Fibroblast of lung (primary cell): Measurements from ENCODE around the gene ZNF277. TPM values are rescaled to one million over a fixed set of nuclear protein-coding genes. Genes with fewer than 3 reads are reported as not detected.

Experiments
- DNase-seq, 2 donors: peaks; one replicate each; pipeline versions ENCODE4 v3.0.0 to v3.0.0-alpha.2; 2010; ENCODE audit warnings: low read depth in 2 of 2
- H2AFZ ChIP-seq: 2 replicates; pipeline ENCODE4 v1.5.1; 2012; ENCODE audit warnings: low read length, control low read depth, inconsistent platforms
- H3K27ac ChIP-seq: 2 replicates; pipeline ENCODE4 v1.5.1; 2011; ENCODE audit warnings: low read length, control low read depth; ENCODE audit not compliant: insufficient read depth
- H3K27me3 ChIP-seq: 2 replicates; pipeline ENCODE4 v1.5.1; 2011; ENCODE audit warnings: mild to moderate bottlenecking, low read length; ENCODE audit not compliant: control insufficient read depth, insufficient read depth
- H3K36me3 ChIP-seq: 2 replicates; pipeline ENCODE4 v1.5.1; 2011; ENCODE audit warnings: low read length; ENCODE audit not compliant: control insufficient read depth, insufficient read depth
- H3K4me1 ChIP-seq: 2 replicates; pipeline ENCODE4 v1.5.1; 2011; ENCODE audit warnings: low read length; ENCODE audit not compliant: control insufficient read depth, insufficient read depth; ENCODE audit errors: extremely low read depth
- H3K4me2 ChIP-seq: 2 replicates; pipeline ENCODE4 v1.5.1; 2011; ENCODE audit warnings: low read length, control low read depth; ENCODE audit not compliant: insufficient read depth; ENCODE audit errors: extremely low read depth
- H3K4me3 ChIP-seq, 4 experiments: fragments of 200-600 bp in 1 of 4; sonication (generic) in 1 of 4; replicated peaks in 1 of 4; 2 replicates each; pipeline ENCODE4 v1.5.1; 2011 to 2016; ENCODE audit warnings: low read length in 4 of 4, low read depth in 3 of 4, mild to moderate bottlenecking in 3 of 4, control low read depth in 2 of 4, inconsistent platforms in 1 of 4, mixed read lengths in 1 of 4; ENCODE audit not compliant: insufficient read depth in 1 of 4; ENCODE audit errors: control extremely low read depth in 1 of 4
- H3K79me2 ChIP-seq: 2 replicates; pipeline ENCODE4 v1.5.1; 2012; ENCODE audit warnings: mild to moderate bottlenecking, low read length, inconsistent platforms; ENCODE audit not compliant: control insufficient read depth, insufficient read depth
- H3K9ac ChIP-seq: 2 replicates; pipeline ENCODE4 v1.5.1; 2011; ENCODE audit warnings: mild to moderate bottlenecking, low read length, control low read depth; ENCODE audit not compliant: insufficient read depth
- H3K9me3 ChIP-seq: 2 replicates; pipeline ENCODE4 v1.5.1; 2012; ENCODE audit warnings: low read depth, low read length; ENCODE audit not compliant: control insufficient read depth, insufficient read depth
- H4K20me1 ChIP-seq: 2 replicates; pipeline ENCODE4 v1.5.1; 2011; ENCODE audit warnings: low read length; ENCODE audit not compliant: control insufficient read depth, insufficient read depth; ENCODE audit errors: extremely low read depth
- EZH2 ChIP-seq: IDR thresholded peaks from 2 replicates; pipeline ENCODE4 v1.5.1; 2012; ENCODE audit warnings: low read length, control low read depth, mild to moderate bottlenecking; ENCODE audit errors: missing control alignments
- polyA plus RNA-seq, 2 donors: library from polyadenylated mRNA; depleted of rRNA in 1 of 2; stranded (reverse) in 1 of 2; unstranded in 1 of 2; fragments of >200 nt; gene quantifications; 2 replicates each; pipeline ENCODE4 v1.2.1, GENCODE V29; 2011 to 2012; ENCODE audit warnings: missing spikeins in 1 of 2
- total RNA-seq: library from RNA; depleted of rRNA; stranded (reverse); fragments of >200 nt; gene quantifications from 2 replicates; pipeline ENCODE4 v1.2.1, GENCODE V29; 2014
- TF ChIP-seq, protein P1 (sequence below), 2 donors: IDR thresholded peaks in 1 of 2; conservative IDR thresholded peaks in 1 of 2; 1 replicate in 1 of 2; 2 replicates in 1 of 2; pipeline ENCODE4 v1.5.1; 2011 to 2012; ENCODE audit warnings: low read length in 2 of 2, control low read depth in 1 of 2, inconsistent platforms in 1 of 2, low read depth in 1 of 2, mild to moderate bottlenecking in 1 of 2

ZNF277 gene
- total and polyA plus RNA-seq, 2 donors (not counting 1 experiment from before 2014, with no cell fraction given): 23.1 to 66.6 TPM

DNA sequence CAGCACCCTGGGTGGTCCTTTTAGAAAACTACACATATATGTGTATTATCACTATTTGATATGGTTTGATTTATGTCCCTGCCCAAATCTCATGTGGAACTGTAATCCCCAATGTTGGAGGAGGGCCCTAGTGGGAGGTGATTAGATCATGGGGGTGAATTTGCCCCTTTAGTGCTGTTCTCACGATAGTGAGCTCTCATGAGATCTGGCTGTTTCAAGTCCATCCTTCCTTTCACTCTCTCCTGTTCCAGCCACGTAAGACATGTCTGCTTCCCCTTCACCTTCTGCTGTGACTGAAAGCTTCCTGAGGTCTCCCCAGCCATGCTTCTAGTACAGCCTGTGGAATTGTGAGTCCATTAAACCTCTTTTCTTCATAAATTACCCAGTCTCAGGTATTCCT, 37.6 kb upstream of the ZNF277 start:
- Histone ChIP-seq H3K4me2 (no peak overlapping the region), H3K27ac (no peak overlapping the region), H3K79me2 (no peaks in the 10 kb centered on the region), H3K4me3 (no peak overlapping the region), H3K9ac (no peak overlapping the region), H3K27me3 (no peaks in the 10 kb centered on the region), H4K20me1 (no peaks in the 10 kb centered on the region), H2AFZ (no peak overlapping the region), H3K4me1 (no peaks in the 10 kb centered on the region), H3K9me3 (no peaks in the 10 kb centered on the region), H3K36me3 (no peaks in the 10 kb centered on the region)
- DNase-seq: no peak
- TF ChIP-seq, protein P1, sequence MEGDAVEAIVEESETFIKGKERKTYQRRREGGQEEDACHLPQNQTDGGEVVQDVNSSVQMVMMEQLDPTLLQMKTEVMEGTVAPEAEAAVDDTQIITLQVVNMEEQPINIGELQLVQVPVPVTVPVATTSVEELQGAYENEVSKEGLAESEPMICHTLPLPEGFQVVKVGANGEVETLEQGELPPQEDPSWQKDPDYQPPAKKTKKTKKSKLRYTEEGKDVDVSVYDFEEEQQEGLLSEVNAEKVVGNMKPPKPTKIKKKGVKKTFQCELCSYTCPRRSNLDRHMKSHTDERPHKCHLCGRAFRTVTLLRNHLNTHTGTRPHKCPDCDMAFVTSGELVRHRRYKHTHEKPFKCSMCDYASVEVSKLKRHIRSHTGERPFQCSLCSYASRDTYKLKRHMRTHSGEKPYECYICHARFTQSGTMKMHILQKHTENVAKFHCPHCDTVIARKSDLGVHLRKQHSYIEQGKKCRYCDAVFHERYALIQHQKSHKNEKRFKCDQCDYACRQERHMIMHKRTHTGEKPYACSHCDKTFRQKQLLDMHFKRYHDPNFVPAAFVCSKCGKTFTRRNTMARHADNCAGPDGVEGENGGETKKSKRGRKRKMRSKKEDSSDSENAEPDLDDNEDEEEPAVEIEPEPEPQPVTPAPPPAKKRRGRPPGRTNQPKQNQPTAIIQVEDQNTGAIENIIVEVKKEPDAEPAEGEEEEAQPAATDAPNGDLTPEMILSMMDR (conservative IDR thresholded peaks at IDR 0.05 in 1 of 2, IDR thresholded peaks at IDR 0.05 in 1 of 2; ENCODE audit: low read depth in 1 of 2, low read length in 2 of 2): no peak
- no peak for TF ChIP-seq EZH2

DNA sequence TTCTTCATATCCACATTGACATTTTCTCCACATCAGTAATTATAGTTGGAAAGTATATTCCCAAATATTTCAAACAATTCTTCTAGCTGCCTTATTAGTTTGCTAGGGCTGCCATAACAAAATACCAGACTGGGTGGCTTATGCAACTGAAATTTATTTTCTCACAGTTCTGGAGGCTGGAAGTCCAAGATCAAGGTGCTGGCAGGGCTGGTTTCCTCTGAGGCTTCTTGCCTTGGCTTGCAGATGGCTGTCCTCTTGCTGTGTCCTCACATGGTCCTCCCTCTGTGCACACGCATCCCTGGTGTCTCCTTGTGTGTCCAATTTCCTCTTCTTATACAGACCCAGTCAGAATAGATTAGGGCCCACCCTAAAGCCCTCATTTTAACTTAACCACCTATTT, 34.8 kb upstream of the ZNF277 start:
- Histone ChIP-seq H3K4me1 (no peaks in the 10 kb centered on the region), H3K9me3 (no peaks in the 10 kb centered on the region), H2AFZ (no peak overlapping the region), H3K36me3 (no peaks in the 10 kb centered on the region), H3K9ac (no peak overlapping the region), H3K4me2 (no peak overlapping the region), H3K27me3 (no peaks in the 10 kb centered on the region), H4K20me1 (no peaks in the 10 kb centered on the region), H3K27ac (no peak overlapping the region), H3K4me3 (no peak overlapping the region), H3K79me2 (no peaks in the 10 kb centered on the region)
- TF ChIP-seq, protein P1 (conservative IDR thresholded peaks at IDR 0.05 in 1 of 2, IDR thresholded peaks at IDR 0.05 in 1 of 2; ENCODE audit: low read depth in 1 of 2, low read length in 2 of 2): no peak
- no peak for TF ChIP-seq EZH2
- no peak for DNase-seq

DNA sequence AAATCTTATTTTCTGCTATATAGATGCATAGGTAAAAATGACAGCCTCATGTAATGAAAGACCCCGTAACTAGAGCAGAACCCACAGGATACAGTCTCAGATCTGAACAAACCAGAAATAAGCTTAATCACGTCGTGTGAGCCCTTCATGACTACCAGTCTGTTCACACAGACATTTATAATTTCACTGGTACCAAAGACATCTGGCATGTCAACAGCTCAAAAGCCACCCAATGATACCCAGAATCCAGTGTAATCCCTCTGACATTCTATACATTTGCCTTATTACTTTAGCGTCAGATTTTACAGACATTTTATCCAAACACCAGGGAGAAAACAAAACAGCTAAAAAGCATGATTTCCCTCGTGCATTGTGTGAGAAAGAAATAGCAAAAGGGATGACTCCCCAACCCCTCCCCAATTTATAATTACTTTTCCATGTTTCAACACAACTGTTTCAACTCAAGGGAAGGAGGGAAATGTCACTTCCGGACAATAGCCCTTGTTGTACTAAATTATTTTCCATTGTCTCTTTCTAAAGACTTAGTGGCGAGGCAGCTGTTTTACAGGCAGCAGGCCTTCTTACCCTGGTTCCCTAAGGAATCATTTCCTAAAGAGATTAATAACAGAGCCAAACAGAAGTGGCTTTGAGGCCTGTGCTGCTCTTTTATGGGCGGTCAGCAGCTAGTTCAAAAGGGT, 33.5 kb upstream of the ZNF277 start:
- Histone ChIP-seq H3K9ac (no peak overlapping the region), H4K20me1 (no peaks in the 10 kb centered on the region), H3K4me2 (no peak overlapping the region), H3K9me3 (no peaks in the 10 kb centered on the region), H3K4me1 (no peaks in the 10 kb centered on the region), H3K27ac (no peak overlapping the region), H3K4me3 (no peak overlapping the region), H3K36me3 (no peaks in the 10 kb centered on the region), H3K27me3 (no peaks in the 10 kb centered on the region), H3K79me2 (peaks cover 1% of the 10 kb centered on the region), H2AFZ (no peak overlapping the region)
- DNase-seq: no peak
- TF ChIP-seq EZH2: no peak
- TF ChIP-seq, protein P1 (conservative IDR thresholded peaks at IDR 0.05 in 1 of 2, IDR thresholded peaks at IDR 0.05 in 1 of 2; ENCODE audit: low read depth in 1 of 2, low read length in 2 of 2): no peak
